Measurements from ENCODE around the gene TMEM63A.

Gene TMEM63A

DNA sequence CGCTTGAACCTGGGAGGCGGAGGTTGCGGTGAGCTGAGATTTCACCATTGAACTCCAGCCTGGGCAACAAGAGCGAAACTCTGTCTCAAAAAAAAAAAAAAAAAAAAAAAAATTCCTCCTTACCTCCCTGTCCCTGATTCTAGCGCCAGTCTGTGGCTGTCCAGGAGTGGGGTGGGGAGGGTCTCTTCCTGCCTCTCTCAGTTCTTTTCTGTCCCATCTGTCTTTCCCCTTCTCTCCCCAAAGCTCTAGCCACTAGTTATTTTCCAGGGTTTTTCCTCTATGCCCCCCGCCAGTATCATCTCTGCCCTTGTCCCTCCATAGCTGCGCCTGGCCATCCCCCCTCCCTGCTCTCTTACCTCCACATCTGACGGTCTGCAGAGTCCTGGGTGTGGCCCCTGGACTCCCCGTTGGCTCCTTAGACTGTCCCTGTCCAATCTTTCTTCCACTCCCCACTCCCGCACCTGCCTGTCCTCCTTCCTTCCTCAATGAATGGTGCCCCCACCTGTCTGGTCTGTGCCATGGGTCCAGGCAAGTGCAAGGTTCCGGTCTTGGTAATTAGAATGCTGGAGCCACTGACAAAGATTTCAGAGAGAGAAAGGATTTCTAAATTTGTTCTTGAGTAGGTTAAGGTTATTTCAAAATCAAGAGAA lies 1.6 kb upstream of the TMEM63A start:
- DNase-seq = no peak

DNA sequence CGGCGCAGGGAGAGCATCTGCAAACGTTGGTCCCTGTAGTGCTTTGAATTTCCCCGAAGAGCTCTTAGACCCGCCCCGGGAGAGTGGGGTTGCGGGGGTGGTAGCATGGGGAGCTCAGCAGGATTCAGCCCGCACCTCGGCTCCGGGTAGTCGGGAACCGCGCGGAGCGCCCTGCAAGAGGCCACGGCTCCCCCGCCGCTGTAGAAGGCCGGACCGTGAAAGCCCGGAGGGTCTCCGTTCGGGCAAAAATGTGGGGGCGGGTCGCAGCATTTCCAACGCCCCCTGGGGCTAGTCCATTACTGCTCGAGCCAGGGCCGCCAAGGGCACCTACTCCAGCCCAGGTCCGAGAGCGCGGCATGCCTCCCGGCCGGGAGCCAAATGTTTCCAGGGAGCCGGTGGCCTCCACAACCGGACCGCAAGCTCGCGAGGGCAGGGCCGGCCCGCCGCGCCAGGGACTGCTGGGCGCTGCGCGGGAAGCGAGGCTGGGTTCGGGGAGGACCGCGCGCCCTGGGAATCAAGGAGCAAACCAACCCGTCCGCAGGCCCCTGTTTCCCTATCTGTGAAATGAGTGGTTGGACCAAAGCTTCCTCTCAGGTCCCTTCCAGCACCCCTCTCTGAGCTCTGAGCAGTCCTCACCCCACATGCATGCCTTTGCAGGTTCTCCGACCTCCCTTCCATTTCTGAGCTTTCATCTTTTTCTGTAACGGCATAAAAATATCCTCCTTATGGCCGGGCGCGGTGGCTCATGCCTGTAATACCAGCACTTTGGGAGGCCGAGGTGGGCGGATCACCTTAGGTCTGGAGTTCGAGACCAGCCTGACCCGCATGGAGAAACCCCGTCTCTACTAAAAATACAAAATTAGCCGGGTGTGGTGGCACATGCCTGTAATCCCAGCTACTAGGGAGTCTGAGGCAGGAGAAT lies 775 bp upstream of the TMEM63A start:
- no peak for DNase-seq

DNA sequence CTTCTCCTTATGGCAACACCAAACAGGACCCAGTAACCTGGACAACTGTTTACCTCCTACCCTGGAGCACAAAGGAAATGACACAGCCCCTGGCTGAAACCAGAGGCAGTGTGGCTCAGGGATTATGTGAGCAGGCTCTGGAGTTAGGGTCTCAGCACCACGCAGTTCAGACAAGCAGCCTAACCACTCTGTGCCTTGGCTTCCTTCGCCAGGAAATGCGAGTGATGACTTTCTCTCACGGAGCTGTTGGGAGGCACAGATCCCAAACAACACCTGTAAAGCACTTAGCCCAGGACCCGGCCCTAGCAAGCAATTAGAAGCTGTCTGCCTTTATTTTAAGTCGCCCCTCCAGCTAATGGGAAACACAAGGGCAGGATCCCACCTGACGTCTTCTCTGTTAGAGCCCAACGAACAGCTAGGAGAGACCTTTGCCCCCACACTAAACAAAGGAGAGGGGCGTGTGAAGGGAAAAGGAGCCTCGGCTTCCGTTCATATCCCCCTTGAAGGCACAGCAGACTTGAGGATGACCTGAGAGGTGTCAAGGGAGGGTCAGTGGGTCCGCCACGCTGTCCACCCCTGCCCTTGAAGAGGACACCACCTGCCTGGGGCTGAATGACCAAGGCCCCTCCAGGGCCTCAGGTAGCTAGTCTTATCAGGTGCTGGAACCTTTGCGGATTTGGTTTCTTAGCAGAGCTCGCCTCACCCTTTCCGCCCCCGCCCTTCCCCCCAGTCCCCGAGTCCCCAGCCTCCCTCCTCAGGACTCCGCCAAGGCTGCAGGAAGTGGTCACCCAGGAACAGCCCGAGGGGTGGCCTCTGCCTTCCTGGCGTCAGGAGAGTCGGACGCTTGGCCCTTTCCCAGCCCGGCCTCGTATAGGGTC lies 860 bp downstream of the TMEM63A start:
- DNase-seq = no peak

DNA sequence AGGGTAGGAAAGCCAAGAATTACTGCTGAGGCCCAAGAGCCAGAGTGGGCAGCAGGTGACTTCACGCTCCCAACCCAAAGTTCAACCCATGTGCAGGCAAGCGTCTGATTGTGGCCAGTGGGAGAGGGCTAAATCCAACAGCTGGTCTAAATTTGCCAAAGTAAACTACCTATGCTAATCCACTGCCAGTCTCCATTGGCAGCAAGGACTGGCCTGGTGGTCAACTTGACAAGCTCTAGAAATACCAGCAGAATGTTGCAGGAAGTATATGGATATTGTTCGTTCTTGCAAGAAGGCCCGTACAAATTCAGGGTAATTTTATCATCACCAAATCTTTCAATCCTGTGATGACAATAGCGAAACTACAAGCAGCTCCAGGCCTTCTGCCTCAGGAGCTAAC lies 1.5 kb downstream of the TMEM63A start:
- DNase-seq = no peak

DNA sequence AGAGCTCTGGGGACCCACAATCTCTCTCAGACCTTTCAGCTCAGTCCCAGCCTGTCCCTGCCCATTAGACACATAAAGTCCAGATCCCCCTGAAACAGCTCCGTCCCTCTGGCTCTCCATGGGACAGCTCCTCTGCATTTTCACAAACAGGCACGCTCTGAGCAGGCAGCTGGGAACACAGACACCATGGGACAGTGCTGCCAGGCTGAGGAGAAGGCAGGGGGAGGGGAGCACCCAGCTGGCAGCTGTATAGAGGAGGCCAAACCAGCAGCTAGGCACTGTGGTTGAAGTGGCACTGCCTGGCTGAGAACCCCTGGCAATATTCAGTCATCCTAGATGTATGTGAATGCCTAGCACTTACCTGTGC lies 2.0 kb downstream of the TMEM63A start:
- DNase-seq = no peak

DNA sequence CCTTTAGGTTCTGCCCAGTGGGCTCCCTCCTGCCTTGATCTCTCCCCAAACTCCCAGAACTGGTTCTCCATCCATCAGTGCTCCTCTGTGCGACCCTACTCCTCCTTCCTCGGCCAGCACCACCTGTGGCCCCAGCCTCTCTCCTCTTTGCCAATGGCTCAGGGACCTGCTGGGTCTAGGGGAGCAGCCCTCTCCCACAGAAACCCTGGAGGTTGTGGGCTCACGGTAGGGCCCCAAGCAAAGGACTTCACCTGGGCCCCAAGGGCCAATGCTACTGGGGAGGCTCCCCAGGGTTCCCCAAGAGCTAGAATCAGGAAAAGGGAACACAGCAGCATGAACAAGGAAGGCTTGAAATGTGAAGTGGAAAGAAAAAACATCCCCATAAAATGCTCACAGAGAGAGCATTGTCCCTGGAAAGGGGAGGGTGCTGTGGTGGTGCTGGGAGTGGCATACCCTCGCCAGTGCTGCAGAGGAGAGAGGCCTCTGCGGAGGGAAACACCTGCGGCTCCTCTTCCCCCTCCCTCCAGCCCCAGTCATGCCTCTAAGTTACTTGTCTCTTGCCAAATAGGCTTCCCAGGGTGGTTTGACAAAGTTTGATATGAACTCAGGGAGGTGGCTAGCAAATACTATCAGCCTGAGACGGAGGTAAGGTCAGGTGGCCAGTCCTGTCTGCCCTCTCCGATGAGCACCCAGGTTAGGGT lies 2.5 kb downstream of the TMEM63A start:
- DNase-seq = no peak

DNA sequence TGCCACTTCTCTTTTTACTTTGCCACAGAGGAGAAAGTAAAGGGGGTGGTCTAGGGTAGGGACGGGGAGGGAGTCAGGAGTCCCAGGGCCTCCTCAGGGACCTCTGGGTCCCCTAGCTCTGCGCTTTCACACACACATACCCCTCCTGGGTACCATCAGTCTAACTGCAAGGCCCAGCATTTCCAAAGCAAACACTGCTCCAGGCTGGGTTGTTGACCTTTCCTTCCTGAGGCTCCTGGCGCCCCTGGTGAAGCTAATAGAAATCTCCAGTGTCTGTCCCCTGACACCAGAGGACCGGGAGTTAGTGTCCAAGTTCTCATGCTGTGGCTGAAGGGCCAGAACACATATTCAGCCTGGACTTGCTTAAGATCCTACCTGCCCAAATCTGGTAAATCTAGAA lies 3.9 kb downstream of the TMEM63A start:
- DNase-seq = no peak

DNA sequence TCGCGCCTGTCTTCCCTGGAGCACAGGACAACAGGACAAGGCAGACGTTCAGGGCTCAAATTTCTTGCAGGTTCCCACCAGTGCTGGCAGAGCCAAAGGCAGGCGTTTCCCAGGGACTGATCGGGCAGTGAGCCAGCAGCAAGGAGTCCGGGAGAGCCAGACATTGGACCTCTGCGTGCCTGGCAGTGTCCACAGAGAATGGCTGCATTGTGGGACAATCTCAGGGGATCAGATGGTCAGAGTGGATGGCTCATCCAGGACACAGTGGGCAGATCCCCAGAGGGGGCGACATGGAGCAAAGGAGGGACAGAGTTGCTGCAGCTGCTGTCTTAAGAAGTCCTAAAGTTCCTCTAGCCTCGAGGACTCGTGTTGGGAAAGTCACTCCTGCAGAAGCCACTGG lies 4.6 kb downstream of the TMEM63A start:
- no peak for DNase-seq

DNA sequence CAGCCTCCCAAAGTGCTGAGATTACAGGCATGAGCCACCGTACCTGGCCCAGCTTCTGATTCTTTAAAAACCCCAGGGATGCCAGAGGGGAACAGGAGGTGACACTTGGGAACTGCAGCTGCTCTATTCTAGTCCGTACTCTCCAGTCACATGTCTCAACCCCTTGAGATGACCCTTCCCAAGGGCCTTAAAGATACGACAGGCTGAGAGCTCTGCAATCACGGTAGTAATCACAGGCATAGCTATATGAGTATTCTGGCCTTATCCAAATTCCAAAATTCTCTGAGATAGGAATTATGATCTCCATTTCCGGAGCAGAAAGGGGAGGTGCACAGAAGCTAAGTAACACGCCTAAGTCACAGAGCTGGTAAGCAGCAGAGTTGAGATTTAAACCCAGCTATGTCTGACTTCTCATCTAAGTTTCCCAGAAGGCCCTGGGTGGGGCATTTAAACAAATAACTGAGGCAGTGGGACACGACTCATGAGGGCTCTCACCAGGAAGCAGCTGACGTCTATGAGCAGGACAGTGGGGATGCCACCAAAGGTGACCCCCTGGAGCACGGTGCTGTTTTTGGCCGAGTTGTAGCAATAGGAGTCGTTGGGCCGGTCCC lies 5.2 kb downstream of the TMEM63A start:
- DNase-seq = no peak

DNA sequence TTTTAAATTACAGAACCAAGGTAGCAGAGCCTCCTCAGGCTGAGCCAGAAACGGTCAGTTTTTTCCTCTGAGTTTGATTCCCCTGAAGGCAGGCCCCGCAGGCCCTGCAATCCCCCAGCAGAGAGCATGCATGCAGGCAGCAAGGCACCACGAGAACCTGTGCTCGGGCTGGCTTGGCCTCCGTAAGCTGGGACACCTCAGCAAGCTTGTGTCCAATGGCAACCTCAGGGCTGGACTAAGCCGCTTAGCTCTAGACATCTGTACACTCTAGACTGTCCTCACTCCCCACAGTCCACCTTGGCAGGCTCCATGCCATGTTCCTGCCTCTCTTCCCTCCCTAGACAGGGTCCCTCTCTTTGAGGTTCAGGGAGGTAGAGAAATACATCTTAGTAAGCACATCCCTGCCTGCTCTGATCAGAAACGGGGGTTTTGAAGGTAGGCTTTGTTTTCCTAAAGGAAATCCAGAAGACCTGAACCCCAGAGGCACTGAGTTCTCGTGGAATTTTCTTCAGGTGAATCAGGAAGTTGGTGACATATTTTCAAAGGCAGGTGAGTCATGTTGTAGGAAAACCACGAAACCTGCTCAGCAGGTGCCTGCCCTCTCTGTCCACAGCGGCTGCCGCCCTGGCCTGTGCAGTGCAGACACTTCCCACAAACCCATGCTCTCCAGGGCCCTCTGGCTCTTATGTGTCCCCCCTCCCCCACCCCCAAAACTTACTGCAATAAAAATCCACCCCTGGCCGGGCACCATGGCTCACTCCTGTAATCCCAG lies 7.0 kb downstream of the TMEM63A start:
- no peak for DNase-seq

DNA sequence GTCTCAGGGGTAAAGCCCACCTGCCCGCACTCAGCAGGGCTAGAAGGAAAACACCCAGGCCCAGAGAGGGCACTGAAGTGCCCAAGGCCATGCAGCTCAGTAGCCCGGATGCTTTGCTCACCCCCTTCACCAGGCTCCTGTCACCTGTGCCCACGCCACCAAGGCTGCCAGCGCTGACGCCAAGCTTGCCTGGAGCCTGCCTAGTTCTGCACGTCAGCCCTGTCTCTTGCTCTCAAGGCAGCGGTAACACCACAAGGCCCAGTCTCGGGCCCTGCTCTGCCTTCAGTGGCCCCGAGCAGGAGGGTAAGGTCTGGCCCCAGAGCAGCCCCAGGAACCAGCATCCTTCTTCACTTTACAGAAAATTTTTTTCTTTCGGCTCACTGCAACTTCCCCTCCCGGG lies 7.7 kb downstream of the TMEM63A start:
- DNase-seq = no peak

DNA sequence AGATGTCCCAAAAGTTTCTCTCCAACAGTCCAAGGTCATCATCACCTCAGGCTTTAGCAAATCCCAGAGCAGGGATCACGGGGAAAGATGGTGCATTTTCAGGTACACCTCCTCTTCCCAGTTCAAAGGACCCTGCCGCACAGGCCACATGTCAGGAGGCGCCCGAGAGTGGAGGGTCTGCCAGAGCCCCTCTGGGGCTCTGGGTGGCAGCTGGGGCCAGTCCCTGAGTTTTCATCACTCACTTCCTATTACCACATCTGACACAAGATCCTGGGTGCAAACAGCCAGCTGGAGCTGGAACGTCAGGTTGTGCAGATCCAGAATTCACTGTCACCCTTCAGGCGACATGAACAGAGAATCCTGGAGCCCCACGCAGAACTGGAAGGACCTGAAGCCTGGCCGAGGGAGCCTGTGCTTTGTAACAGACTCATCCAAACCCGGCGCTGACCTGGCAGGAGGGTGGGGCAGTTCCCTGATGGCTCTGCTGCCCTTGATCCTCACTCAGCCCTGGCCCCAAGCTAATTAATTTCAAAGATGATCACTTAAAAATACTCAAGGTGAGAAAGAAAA lies 8.8 kb downstream of the TMEM63A start:
- DNase-seq = no peak

DNA sequence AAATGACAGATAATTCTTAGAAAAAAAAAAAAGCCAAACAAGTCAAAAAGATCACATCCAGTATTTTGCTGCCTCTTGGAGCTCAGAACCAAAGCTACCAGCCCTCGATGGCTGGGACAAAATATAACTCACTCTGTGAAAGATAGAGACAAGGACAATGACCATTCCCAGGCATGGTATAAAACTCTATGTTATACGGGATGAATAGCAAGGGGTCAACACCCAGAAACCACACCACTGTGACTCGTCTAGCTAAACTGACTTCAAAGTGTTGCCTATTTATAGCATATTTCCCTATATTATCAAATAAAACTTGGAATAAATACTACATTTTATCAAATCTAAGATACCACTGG lies 10.1 kb downstream of the TMEM63A start:
- no peak for DNase-seq

DNA sequence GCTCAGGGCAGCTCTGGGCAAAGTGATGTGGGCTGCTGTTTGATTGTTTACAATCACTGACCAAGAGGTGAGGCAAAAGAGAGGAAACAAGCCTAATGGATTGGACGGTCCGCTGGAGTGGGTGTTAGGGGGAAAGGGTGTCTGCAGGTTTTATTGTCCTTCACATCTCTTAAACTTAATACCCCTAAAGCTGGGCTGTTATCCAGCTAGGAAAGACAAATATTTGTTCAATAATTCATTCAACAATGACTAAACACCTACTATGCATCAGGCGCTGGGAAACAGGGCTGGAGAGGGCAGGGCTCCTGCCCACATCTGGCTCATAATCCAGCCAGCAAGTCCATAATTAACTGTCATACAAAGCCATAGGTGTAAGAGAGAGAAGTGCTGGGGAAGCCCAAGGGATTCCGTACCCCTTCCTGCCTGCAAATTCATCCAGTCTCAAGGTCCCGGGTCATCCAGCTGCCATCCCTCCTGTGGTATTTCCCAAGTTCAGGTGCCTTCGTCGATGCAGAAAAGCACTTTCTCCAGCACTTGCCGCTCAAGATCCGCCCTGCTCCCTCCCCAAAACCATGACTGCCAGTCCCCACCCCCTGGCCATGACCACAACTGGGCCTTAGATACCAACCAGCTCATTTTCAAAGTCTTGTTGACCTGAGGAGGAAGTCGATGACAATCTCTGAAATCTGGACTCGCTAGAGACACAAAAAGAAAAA lies 10.7 kb downstream of the TMEM63A start:
- DNase-seq = no peak

DNA sequence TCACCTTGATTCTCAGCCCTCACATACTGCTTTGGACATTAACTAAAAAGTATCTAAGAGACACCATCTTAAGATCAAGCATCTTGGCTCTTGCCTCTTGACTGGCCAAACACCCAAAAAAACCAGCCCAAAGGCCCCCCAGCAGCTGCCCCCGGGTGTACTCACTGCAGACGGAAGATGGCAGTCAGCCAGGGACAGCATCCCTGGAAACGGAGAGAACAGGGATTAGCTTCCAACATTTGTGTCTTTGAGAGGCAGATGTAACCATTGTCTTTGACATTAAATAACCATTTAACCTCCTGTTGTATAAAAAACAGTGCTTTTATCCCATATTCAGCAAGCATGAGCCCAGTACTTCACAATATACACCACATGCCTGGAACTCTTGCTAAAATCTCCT lies 11.3 kb downstream of the TMEM63A start:
- DNase-seq = no peak

DNA sequence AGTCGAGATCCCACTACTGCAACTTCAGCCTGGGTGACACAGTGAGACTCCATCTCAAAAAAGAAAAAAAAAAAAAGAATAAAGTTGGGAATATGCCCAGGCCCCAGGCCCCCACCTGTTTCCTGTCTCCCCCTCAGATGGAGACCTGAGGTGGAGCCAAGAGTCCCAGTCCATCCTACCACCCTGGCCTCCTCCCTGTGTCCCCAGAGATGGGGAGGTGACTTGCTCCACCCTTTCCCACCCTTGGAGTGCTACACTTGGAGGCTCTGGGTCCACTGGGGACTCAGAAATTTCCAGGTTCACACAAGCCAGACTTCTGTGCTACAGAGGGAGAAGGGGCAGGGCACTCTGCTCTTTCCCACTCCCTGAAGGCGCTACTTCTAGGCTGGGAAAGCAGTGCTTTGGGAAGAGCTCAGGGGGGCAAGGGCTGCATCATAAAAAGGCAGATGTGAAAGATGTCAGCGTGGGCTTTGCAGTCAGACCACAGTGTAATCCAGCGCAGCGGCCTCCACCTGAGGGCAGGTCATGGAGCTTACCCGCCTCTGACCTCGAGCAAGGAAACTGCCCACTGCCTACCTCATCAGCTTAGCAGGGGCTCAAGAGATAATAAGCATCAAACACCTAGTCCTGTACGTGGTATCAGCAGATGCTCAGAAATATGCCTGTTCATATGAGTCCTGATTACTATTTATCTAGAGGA lies 13.4 kb downstream of the TMEM63A start:
- DNase-seq = no peak

DNA sequence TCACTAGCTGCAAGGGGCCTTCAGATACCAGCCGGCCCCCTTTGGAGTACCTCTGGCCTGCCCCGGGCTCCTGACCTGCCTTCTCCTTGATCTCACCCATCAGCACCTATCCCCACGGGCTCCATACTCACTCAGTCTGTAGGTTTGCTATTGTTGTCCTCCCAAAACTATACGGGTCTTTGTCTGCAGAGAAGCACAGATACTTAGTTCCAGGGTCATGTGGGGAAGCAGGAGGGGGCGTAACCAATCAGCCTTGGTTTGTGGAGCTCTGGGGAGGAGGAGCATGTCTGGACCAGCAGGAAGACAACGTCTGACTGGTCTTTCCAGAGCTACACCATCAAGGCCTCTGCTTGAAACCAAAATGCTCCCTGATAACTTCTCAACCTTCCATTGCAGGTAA lies 15.2 kb downstream of the TMEM63A start:
- no peak for DNase-seq

DNA sequence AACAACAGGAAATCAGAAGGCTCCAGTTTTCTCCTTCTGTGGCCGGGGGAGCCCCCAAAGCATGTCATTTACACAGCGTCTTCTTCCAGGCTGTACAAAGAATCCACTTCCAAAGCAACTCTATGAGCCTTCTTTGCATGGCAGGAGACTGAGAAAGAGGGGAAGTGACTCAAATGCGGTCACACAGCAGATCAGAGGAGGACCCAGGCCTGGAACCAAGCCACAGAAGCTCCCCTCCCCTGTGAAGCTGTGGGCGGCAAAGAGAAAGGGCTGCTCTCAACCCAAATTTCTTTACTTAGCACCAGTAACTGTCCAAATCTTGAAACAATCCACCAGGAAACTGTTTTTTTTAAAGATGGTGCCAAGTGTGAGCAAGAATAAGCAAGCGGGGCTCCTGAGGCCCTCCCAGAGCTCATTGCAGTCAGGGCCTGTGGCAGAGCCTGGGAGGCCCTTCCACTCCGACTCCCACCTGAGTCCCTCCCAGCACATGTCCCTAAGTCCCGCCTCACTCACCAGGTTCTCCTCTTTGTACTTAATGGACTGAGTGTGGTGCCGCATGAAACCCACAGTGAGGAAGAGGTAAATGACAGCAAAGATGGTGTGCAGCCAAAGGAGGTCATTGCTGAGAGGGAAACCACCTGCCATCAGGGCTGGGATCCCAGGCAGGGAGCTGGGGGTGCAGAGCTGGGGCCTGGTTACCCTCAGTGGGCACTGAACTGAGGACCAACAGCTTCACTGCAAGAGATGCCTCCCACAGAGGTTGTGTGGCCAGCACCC lies 15.9 kb downstream of the TMEM63A start:
- DNase-seq = peak; percentile 57

DNA sequence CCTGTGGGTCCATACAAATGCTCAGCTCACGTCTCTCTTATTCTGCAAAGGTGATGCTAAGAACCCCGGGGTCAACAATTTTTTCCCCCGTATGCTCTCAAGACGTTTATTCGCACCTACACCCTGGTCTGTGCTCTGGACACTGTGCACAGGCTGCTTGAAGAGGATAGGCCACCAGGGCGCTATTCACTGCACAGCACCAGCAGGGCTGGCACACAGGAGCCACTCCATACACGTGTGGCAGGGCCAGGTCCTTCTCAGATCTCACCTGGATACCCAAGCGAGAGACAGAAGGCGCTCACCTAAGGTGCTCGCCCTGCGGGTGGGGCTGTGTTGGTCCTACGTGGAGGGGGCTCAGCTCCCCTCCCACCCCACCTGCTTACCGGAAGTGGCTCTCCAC lies 16.7 kb downstream of the TMEM63A start:
- DNase-seq = no peak

Measured in T-helper 9 cell (primary cell).